ENCODE measurements around the gene GIT1.

DNA sequence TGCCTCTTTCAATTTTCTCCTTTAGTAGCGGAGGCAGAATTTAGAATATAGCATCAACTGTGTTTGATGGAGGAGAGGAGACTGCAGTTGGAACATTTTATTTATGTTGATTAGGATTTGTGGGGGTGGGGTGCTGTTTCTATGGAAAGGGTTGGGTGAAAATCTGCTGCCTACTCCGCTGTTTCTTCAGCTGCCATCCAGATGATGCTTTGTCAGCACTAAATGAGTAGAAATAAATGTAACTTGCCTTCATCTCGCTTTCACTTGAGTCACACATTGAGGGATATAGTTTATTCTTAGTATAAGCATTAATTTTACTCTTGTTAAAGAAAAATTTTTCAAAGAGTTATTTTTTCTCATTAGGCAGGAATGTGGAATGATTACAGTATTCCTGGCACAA is 64.8 kb downstream of the GIT1 start:
- TF ChIP-seq, protein P1, sequence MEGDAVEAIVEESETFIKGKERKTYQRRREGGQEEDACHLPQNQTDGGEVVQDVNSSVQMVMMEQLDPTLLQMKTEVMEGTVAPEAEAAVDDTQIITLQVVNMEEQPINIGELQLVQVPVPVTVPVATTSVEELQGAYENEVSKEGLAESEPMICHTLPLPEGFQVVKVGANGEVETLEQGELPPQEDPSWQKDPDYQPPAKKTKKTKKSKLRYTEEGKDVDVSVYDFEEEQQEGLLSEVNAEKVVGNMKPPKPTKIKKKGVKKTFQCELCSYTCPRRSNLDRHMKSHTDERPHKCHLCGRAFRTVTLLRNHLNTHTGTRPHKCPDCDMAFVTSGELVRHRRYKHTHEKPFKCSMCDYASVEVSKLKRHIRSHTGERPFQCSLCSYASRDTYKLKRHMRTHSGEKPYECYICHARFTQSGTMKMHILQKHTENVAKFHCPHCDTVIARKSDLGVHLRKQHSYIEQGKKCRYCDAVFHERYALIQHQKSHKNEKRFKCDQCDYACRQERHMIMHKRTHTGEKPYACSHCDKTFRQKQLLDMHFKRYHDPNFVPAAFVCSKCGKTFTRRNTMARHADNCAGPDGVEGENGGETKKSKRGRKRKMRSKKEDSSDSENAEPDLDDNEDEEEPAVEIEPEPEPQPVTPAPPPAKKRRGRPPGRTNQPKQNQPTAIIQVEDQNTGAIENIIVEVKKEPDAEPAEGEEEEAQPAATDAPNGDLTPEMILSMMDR (IDR thresholded peaks at IDR 0.05) = no peak
- TF ChIP-seq EP300 (IDR thresholded peaks at IDR 0.05) = no peak
